ENCODE measurements around the gene TMPRSS4.

GRCh38 chr11:118065384-118065783 lies 11.5 kb upstream of the TMPRSS4 start:
- TF ChIP-seq GABPB1 (CRISPR knock-in tag; IDR thresholded peaks at IDR 0.05) (no peak), IRF2 (CRISPR knock-in tag; IDR thresholded peaks at IDR 0.05; ENCODE audit: borderline replicate concordance, low read depth) (no peak), HMGXB4 (CRISPR knock-in tag; IDR thresholded peaks at IDR 0.05) (no peak), CTCF (IDR thresholded peaks at IDR 0.05) (no peak), TP53 (CRISPR knock-in tag; IDR thresholded peaks at IDR 0.05) (no peak)

Data from WTC11 (cell line).